Omental fat pad (tissue), 4 donors: ENCODE data around the gene RFFL. TPM values are rescaled to one million over a fixed set of nuclear protein-coding genes. Genes with fewer than 3 reads are reported as not detected.
"Not testable (repeated sequence)": the region's sequence is repeated elsewhere in the genome, so short reads cannot be mapped to it uniquely, and the experiment has no call there.

Experiments
- ATAC-seq: fragments of 150-250 bp; one replicate; pipeline ENCODE4 v1.9.1; 2016; ENCODE audit warnings: mild to moderate bottlenecking, moderate library complexity; ENCODE audit not compliant: low FRiP score
- DNase-seq: peaks from one replicate; pipeline ENCODE4 v3.0.0-alpha.2; 2019; ENCODE audit warnings: low spot score
- CTCF ChIP-seq, 3 donors: fragments of 450-650 bp; IDR thresholded peaks; one replicate each; pipeline ENCODE4 v1.5.1; 2016 to 2017; ENCODE audit warnings: antibody characterized with exemption in 3 of 3, mild to moderate bottlenecking in 3 of 3, moderate library complexity in 2 of 3
- total RNA-seq, 4 donors: library from RNA; depleted of rRNA; stranded (reverse); fragments of >200 nt; gene quantifications; one replicate each; pipeline ENCODE4 v1.1.0, GENCODE V29; 2016

Gene RFFL
- total RNA-seq, 4 donors from 2014 or later, result 17.3 to 23.1 (median 19.7) TPM

DNA sequence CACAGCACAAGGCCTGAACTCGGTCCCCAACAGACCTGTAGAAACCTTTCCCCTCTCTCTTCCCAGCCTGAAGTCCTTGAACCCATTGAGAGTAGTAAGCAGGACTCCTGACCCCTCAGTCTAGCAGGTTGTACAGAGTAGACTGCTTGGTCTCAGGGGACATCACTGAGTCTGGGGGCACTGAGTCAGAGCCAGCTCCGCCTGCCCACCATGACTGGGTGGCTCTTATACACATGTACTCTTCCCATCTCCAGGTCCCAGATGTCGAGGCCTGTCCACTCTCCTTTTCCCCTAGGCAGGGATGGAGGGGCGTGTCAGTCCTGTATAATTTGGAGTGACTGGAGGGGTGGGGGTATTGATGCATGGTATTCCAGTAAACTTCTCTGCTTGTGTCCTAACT is 59.7 kb downstream of the RFFL start:
- ATAC-seq (no peak), DNase-seq (no peak)
- no peak for TF ChIP-seq CTCF (IDR thresholded peaks at IDR 0.05)

- no peak for TF ChIP-seq CTCF (IDR thresholded peaks at IDR 0.05)
- no peak for ATAC-seq
- DNase-seq, result no peak
These were observed 60.5 kb downstream of the RFFL start for GRCh38 chr17:35002876-35003551.

GRCh38 chr17:35001549-35001948 is 62.0 kb downstream of the RFFL start:
- TF ChIP-seq CTCF (IDR thresholded peaks at IDR 0.05), result no peak
- no peak for DNase-seq
- no peak for ATAC-seq

GRCh38 chr17:35000965-35001364 is 62.5 kb downstream of the RFFL start:
- not testable (repeated sequence) for DNase-seq, ATAC-seq

DNA sequence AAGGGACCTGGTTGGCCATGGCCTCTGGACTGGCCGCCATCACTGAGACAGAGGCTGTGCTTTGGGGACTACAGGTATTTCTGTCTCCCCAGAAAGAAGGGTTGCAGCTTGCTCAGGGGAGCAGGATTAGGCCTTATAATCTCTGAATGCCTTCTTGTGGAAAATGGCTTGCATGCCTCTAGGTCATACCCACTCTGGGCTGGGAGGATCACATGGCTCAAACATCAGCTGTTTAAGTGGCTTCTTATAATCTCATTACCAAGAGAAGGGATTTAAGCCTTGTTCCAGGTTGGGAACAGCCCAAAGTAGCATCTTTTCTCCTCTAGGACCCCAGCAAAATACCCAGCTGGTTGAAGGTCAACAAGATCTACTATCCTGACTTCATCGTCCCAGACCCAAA is 64.1 kb downstream of the RFFL start:
- DNase-seq (no peak), ATAC-seq (no peak)

GRCh38 chr17:34998205-34998604 is 65.3 kb downstream of the RFFL start:
- no peak for DNase-seq
- peak; percentile 38 for ATAC-seq
- no peak for TF ChIP-seq CTCF (IDR thresholded peaks at IDR 0.05)

More for the DNA sequence above, 64.1 kb downstream of the RFFL start:
- no peak for TF ChIP-seq CTCF (IDR thresholded peaks at IDR 0.05)

- DNase-seq (no peak), ATAC-seq (peak; percentile 11)
- no peak for TF ChIP-seq CTCF (IDR thresholded peaks at IDR 0.05)
These were observed 66.1 kb downstream of the RFFL start for GRCh38 chr17:34997355-34997862.
